Osteocyte (in vitro differentiated cells): ENCODE results near the gene LIX1. TPM values are rescaled to one million over a fixed set of nuclear protein-coding genes. Genes with fewer than 3 reads are reported as not detected.

ENCODE experiments used
- DNase-seq: peaks from one replicate; pipeline ENCODE4 v3.0.0; 2021; ENCODE audit warnings: mixed read lengths; ENCODE audit not compliant: unreplicated experiment; ENCODE audit errors: extremely low spot score
- H3K27ac Mint-ChIP-seq: one replicate; pipeline ENCODE4 v1.8.0; 2021; ENCODE audit warnings: mild to moderate bottlenecking, mixed read lengths; ENCODE audit not compliant: unreplicated experiment
- H3K27me3 Mint-ChIP-seq: one replicate; pipeline ENCODE4 v1.8.0; 2021; ENCODE audit warnings: mixed read lengths; ENCODE audit not compliant: unreplicated experiment
- H3K36me3 Mint-ChIP-seq: one replicate; pipeline ENCODE4 v1.8.0; 2021; ENCODE audit warnings: mixed read lengths; ENCODE audit not compliant: unreplicated experiment
- H3K4me1 Mint-ChIP-seq: one replicate; pipeline ENCODE4 v1.8.0; 2021; ENCODE audit warnings: mixed read lengths; ENCODE audit not compliant: unreplicated experiment
- H3K4me3 Mint-ChIP-seq: one replicate; pipeline ENCODE4 v1.8.0; 2021; ENCODE audit warnings: mild to moderate bottlenecking, moderate library complexity, mixed read lengths; ENCODE audit not compliant: unreplicated experiment
- H3K9me3 Mint-ChIP-seq: one replicate; pipeline ENCODE4 v1.8.0; 2021; ENCODE audit warnings: mixed read lengths; ENCODE audit not compliant: unreplicated experiment
- CTCF ChIP-seq: fragments of 200-600 bp; sonication (generic); IDR thresholded peaks from 2 replicates; pipeline ENCODE4 v1.5.0; 2021; ENCODE audit warnings: antibody characterized with exemption, mild to moderate bottlenecking, moderate library complexity
- total RNA-seq: library from RNA; stranded (reverse); gene quantifications from 2 replicates; pipeline ENCODE4 v1.2.1, GENCODE V29; 2021

Gene LIX1
- total RNA-seq, 1 donor from 2014 or later: 0.48 TPM

GRCh38 chr5:97101189-97101910 is 41.1 kb downstream of the LIX1 start:
- peak overlapping the region; percentile 75 for H3K27ac Mint-ChIP-seq
- no peak for DNase-seq
- no peak for TF ChIP-seq CTCF
- no peak overlapping the region for H3K4me3 Mint-ChIP-seq
- no peaks in the 10 kb centered on the region for H3K36me3 Mint-ChIP-seq
- H3K27me3 Mint-ChIP-seq: peaks cover 2% of the 10 kb centered on the region
- no peaks in the 10 kb centered on the region for H3K9me3 Mint-ChIP-seq
- peaks cover 49% of the 10 kb centered on the region for H3K4me1 Mint-ChIP-seq

GRCh38 chr5:97100476-97100875 is 41.9 kb downstream of the LIX1 start:
- no peak overlapping the region for H3K4me3 Mint-ChIP-seq
- H3K9me3 Mint-ChIP-seq: no peaks in the 10 kb centered on the region
- H3K27ac Mint-ChIP-seq: no peak overlapping the region
- TF ChIP-seq CTCF: no peak
- no peak for DNase-seq
- H3K36me3 Mint-ChIP-seq: no peaks in the 10 kb centered on the region
- peaks cover 55% of the 10 kb centered on the region for H3K4me1 Mint-ChIP-seq
- H3K27me3 Mint-ChIP-seq: no peaks in the 10 kb centered on the region

GRCh38 chr5:97098922-97099321 is 43.5 kb downstream of the LIX1 start:
- Mint-ChIP-seq H3K9me3 (no peaks in the 10 kb centered on the region), H3K27me3 (no peaks in the 10 kb centered on the region), H3K36me3 (no peaks in the 10 kb centered on the region), H3K4me1 (peaks cover 58% of the 10 kb centered on the region), H3K27ac (peak overlapping the region; percentile 20), H3K4me3 (no peak overlapping the region)
- TF ChIP-seq CTCF: no peak
- DNase-seq: no peak

- Mint-ChIP-seq H3K9me3 (no peaks in the 10 kb centered on the region), H3K27me3 (no peaks in the 10 kb centered on the region), H3K27ac (no peak overlapping the region), H3K4me1 (peaks cover 57% of the 10 kb centered on the region), H3K36me3 (no peaks in the 10 kb centered on the region), H3K4me3 (no peak overlapping the region)
- no peak for DNase-seq
- TF ChIP-seq CTCF: no peak
Observed at GRCh38 chr5:97097326-97098230, 44.8 kb downstream of the LIX1 start.

GRCh38 chr5:97096846-97097245 is 45.6 kb downstream of the LIX1 start:
- TF ChIP-seq CTCF: no peak
- Mint-ChIP-seq H3K9me3 (no peaks in the 10 kb centered on the region), H3K4me1 (peaks cover 49% of the 10 kb centered on the region), H3K4me3 (no peak overlapping the region), H3K36me3 (no peaks in the 10 kb centered on the region), H3K27ac (no peak overlapping the region), H3K27me3 (peaks cover 4% of the 10 kb centered on the region)
- no peak for DNase-seq
